Cardiac atrium fibroblast (primary cell): ENCODE measurements around the gene CERS3. TPM values are rescaled to one million over a fixed set of nuclear protein-coding genes. Genes with fewer than 3 reads are reported as not detected.

Experiments
- total RNA-seq: library from RNA; depleted of rRNA; stranded (reverse); fragments of >200 nt; gene quantifications from 2 replicates; pipeline ENCODE4 v1.2.3, GENCODE V29; 2015

The CERS3 gene
- total RNA-seq, result not detected in 2 replicates

GRCh38 chr15:100528833-100529428, at the start of gene CERS3:
Gene CERS3 (minus strand): TSS chr15:100528950. CDS start chr15:100501849, 27,101 bp downstream.

Other genes starting within 250 kb of the CERS3 start
- 0.90 and 1.5 TPM in 2 replicates for gene ADAMTS17, start 187.0 kb downstream of the CERS3 start, total RNA-seq
- gene LINS1, start 73.2 kb upstream of the CERS3 start, total RNA-seq, result 8.9 and 16.4 TPM in 2 replicates
- gene ASB7, start 73.6 kb upstream of the CERS3 start, total RNA-seq, result 6.1 and 9.7 TPM in 2 replicates